Measurements from ENCODE around the gene ALDH4A1. TPM values are rescaled to one million over a fixed set of nuclear protein-coding genes. Genes with fewer than 3 reads are reported as not detected.

The ALDH4A1 gene
- total RNA-seq, 1 donor from 2014 or later, result 21.8 TPM

GRCh38 chr1:18945401-18945849 lies 43.1 kb upstream of the ALDH4A1 start:
- no peak overlapping the region for H3K4me3 ChIP-seq
- H3K4me1 Mint-ChIP-seq, result peaks cover 75% of the 10 kb centered on the region
- peaks cover 5% of the 10 kb centered on the region for H4K20me1 ChIP-seq (ENCODE audit: low read depth)
- H3K36me3 Mint-ChIP-seq, result no peaks in the 10 kb centered on the region
- H3K27me3 Mint-ChIP-seq (ENCODE audit: insufficient read depth, low read depth), result peaks cover 6% of the 10 kb centered on the region
- no peaks in the 10 kb centered on the region for H3K36me3 ChIP-seq
- H2AFZ ChIP-seq (replicated peaks), result no peak overlapping the region
- H3K27ac ChIP-seq, result no peak overlapping the region
- H3K9me3 ChIP-seq (ENCODE audit: low read depth), result no peaks in the 10 kb centered on the region
- no peaks in the 10 kb centered on the region for H3K27me3 ChIP-seq
- H3K4me3 Mint-ChIP-seq, result peak overlapping the region; percentile 64
- H3K9ac ChIP-seq, result no peak overlapping the region
- peaks cover 29% of the 10 kb centered on the region for H3F3A ChIP-seq (ENCODE audit: low read depth)
- no peaks in the 10 kb centered on the region for H3K9me3 Mint-ChIP-seq
- no peaks in the 10 kb centered on the region for H3K79me2 ChIP-seq (ENCODE audit: low read depth)
- H3K4me2 ChIP-seq, result no peak overlapping the region
- peak overlapping the region; percentile 62 for H3K27ac Mint-ChIP-seq
- DNase-seq (ENCODE audit: low spot score), result peak; percentile 48
- H3K4me1 ChIP-seq, result peaks cover 37% of the 10 kb centered on the region
- TF ChIP-seq, protein P1, sequence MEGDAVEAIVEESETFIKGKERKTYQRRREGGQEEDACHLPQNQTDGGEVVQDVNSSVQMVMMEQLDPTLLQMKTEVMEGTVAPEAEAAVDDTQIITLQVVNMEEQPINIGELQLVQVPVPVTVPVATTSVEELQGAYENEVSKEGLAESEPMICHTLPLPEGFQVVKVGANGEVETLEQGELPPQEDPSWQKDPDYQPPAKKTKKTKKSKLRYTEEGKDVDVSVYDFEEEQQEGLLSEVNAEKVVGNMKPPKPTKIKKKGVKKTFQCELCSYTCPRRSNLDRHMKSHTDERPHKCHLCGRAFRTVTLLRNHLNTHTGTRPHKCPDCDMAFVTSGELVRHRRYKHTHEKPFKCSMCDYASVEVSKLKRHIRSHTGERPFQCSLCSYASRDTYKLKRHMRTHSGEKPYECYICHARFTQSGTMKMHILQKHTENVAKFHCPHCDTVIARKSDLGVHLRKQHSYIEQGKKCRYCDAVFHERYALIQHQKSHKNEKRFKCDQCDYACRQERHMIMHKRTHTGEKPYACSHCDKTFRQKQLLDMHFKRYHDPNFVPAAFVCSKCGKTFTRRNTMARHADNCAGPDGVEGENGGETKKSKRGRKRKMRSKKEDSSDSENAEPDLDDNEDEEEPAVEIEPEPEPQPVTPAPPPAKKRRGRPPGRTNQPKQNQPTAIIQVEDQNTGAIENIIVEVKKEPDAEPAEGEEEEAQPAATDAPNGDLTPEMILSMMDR (IDR thresholded peaks at IDR 0.05), result no peak
- TF ChIP-seq EZH2phosphoT487 (IDR thresholded peaks at IDR 0.05), result no peak
- no peak for TF ChIP-seq EZH2 (IDR thresholded peaks at IDR 0.05)

- no peak overlapping the region for H3K4me2 ChIP-seq
- H3K4me3 Mint-ChIP-seq, result no peak overlapping the region
- H4K20me1 ChIP-seq (ENCODE audit: low read depth), result peaks cover 5% of the 10 kb centered on the region
- H3K9ac ChIP-seq, result no peak overlapping the region
- H2AFZ ChIP-seq (replicated peaks), result no peak overlapping the region
- peaks cover 73% of the 10 kb centered on the region for H3K4me1 Mint-ChIP-seq
- H3K36me3 Mint-ChIP-seq, result no peaks in the 10 kb centered on the region
- peaks cover 23% of the 10 kb centered on the region for H3F3A ChIP-seq (ENCODE audit: low read depth)
- H3K36me3 ChIP-seq, result no peaks in the 10 kb centered on the region
- no peaks in the 10 kb centered on the region for H3K79me2 ChIP-seq (ENCODE audit: low read depth)
- peaks cover 31% of the 10 kb centered on the region for H3K4me1 ChIP-seq
- H3K9me3 ChIP-seq (ENCODE audit: low read depth), result no peaks in the 10 kb centered on the region
- no peak overlapping the region for H3K4me3 ChIP-seq
- DNase-seq (ENCODE audit: low spot score), result no peak
- H3K27me3 Mint-ChIP-seq (ENCODE audit: insufficient read depth, low read depth), result peaks cover 6% of the 10 kb centered on the region
- H3K27ac Mint-ChIP-seq, result no peak overlapping the region
- H3K27me3 ChIP-seq, result no peaks in the 10 kb centered on the region
- no peaks in the 10 kb centered on the region for H3K9me3 Mint-ChIP-seq
- H3K27ac ChIP-seq, result no peak overlapping the region
- TF ChIP-seq, protein P1 (IDR thresholded peaks at IDR 0.05), result no peak
- TF ChIP-seq EZH2phosphoT487 (IDR thresholded peaks at IDR 0.05) (no peak), EZH2 (IDR thresholded peaks at IDR 0.05) (no peak)
Measured at GRCh38 chr1:18944810-18945209, 42.5 kb upstream of the ALDH4A1 start.

- H3K4me1 ChIP-seq, result peaks cover 23% of the 10 kb centered on the region
- no peaks in the 10 kb centered on the region for H3K36me3 Mint-ChIP-seq
- no peaks in the 10 kb centered on the region for H3K9me3 Mint-ChIP-seq
- no peak overlapping the region for H3K4me3 ChIP-seq
- H3K27ac Mint-ChIP-seq, result peak overlapping the region; percentile 70
- no peak overlapping the region for H3K4me3 Mint-ChIP-seq
- H3F3A ChIP-seq (ENCODE audit: low read depth), result peaks cover 18% of the 10 kb centered on the region
- TF ChIP-seq, protein P1 (IDR thresholded peaks at IDR 0.05), result no peak
- TF ChIP-seq EZH2phosphoT487 (IDR thresholded peaks at IDR 0.05) (no peak), EZH2 (IDR thresholded peaks at IDR 0.05) (no peak)
- DNase-seq (ENCODE audit: low spot score), result no peak
- peaks cover 6% of the 10 kb centered on the region for H3K27me3 Mint-ChIP-seq (ENCODE audit: insufficient read depth, low read depth)
- no peaks in the 10 kb centered on the region for H3K9me3 ChIP-seq (ENCODE audit: low read depth)
- no peak overlapping the region for H3K9ac ChIP-seq
- H3K4me2 ChIP-seq, result no peak overlapping the region
- no peaks in the 10 kb centered on the region for H3K27me3 ChIP-seq
- H4K20me1 ChIP-seq (ENCODE audit: low read depth), result peaks cover 5% of the 10 kb centered on the region
- no peaks in the 10 kb centered on the region for H3K36me3 ChIP-seq
- H3K4me1 Mint-ChIP-seq, result peaks cover 68% of the 10 kb centered on the region
- H3K79me2 ChIP-seq (ENCODE audit: low read depth), result no peaks in the 10 kb centered on the region
- no peak overlapping the region for H2AFZ ChIP-seq (replicated peaks)
- no peak overlapping the region for H3K27ac ChIP-seq
Measured at GRCh38 chr1:18943914-18944572, 41.7 kb upstream of the ALDH4A1 start.
